NCI-H345 (cell line): ENCODE results near the gene PHAF1.

ENCODE experiments used
- DNase-seq: peaks from one replicate; lab custom pipeline; 2025; lab: John Stamatoyannopoulos, UW

PHAF1 gene

GRCh38 chr16:67180166-67180565 lies 70.4 kb downstream of the PHAF1 start:
- DNase-seq = no peak

GRCh38 chr16:67181346-67181745 lies 71.6 kb downstream of the PHAF1 start:
- no peak for DNase-seq

- no peak for DNase-seq
Measured at GRCh38 chr16:67182288-67182687, 72.5 kb downstream of the PHAF1 start.

DNA sequence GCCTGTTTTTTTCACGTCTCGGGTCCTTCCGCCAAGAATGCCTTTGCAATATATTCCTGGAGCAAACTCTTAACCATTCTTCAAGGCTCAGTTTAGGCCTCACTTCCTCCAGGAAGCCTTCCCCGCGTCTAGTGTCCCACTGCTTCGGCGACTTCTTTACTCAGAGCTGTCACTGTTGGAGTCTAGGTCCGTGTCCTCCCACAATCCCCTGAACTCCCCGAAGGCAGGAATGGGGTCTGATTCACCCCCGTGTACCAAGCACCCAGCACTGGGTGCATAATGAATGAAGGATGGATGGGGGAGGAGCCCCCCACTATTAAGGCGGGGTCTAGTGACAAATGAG lies 73.5 kb downstream of the PHAF1 start:
- no peak for DNase-seq

DNA sequence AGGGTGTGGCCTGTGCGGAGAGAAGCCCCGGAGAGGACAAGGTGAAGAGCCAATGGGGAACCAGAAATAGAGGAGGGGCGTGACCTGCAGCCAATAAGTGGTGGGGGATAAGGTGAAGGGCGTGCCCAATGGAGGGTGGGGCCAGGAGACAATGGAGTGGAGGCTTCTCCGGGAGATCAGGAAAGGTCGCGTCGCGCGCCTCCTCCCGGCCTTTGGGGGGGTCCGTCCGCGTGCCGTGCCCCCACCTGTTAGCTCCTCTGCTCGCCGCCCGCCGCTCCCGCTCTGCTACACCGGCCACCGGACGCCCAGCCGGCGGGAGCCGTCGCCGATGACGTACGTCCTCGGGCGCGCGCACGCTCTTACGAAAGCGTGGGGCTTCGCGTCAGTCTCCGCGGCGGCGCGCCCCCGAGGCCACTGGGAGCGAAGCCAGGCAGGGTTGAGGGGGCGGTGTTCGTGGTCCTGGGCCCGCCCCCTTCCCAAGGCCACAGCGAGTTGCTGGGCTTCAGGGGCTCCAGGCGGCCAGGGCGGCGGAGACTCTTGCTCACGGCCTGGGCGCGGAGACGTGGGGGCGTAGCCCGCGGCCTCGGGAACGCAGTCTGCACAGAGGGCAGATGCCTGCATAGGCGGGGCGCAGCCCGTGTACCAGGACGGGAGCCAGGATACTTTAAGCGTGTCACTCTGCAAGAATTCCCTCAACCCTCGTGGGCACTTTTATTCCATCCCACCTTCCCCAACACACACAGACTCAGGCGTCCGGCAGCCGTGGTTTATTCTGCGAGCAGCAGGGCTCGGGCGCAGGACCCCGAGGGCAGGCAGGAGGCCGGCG lies 74.1 kb downstream of the PHAF1 start, which contains the start of gene MATCAP1:
MATCAP1 (minus strand) TSS at position 337 of the 826 bp plus-strand sequence. CDS start 3,353 bp downstream, outside the sequence.
- peak; percentile 94 for DNase-seq

- DNase-seq = peak; percentile 59
Measured at GRCh38 chr16:67184453-67184994, 74.8 kb downstream of the PHAF1 start.

DNA sequence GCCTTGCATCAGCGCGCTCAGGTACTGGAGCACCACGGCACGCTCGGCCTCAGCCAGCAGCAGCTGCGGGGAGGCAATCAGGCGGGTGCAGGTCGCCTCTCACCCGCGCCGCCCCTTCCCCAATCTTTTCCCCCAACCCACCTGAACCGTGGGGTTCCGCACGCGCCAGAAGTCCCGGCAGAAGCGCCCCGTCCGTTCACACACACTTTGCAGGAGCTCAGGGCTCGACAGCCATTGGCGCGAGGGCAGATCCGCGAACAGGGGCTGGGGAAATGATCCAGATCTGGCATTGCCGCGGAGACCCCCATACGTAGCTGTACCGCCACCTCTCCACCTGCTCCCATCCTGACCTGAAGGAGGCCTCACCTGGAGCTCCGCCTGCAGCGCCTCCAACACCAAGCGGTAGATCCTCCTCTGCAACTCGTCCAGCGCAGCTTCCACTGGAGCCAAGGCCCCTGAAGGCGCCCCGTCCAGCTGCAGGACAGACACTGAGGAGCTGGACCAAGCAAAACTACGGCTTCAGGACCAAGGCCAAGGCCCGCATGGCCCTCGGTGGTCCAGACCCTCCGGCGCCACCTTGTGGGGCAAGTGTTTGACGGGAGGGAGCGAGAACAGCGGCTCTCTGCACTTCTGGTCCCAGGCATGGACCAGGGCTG lies 75.4 kb downstream of the PHAF1 start:
- peak; percentile 55 for DNase-seq

DNA sequence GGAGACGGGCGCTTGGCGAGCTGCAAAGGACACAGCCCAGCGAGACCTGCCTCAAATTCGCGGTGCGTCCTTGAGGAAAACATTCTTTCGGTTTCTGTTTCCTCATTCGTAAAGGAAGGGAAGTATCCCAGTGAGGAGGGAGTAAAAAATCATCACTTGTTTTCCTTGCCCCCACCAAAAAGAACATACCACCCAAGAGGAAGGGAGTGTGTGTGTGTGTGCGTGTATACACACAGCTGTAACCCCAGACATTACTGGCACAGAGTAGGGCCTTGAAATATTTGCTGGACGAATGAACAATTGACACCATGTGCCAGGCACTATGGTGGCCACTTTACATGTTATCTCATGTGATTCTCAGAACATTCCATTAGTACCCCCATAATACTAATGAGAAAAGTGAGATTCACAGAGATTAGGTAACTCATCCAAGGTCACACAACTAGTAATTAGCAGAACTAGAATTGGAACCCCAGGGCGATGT lies 76.0 kb downstream of the PHAF1 start:
- DNase-seq = no peak

- no peak for DNase-seq
Measured at GRCh38 chr16:67186550-67186950, 76.8 kb downstream of the PHAF1 start.

DNA sequence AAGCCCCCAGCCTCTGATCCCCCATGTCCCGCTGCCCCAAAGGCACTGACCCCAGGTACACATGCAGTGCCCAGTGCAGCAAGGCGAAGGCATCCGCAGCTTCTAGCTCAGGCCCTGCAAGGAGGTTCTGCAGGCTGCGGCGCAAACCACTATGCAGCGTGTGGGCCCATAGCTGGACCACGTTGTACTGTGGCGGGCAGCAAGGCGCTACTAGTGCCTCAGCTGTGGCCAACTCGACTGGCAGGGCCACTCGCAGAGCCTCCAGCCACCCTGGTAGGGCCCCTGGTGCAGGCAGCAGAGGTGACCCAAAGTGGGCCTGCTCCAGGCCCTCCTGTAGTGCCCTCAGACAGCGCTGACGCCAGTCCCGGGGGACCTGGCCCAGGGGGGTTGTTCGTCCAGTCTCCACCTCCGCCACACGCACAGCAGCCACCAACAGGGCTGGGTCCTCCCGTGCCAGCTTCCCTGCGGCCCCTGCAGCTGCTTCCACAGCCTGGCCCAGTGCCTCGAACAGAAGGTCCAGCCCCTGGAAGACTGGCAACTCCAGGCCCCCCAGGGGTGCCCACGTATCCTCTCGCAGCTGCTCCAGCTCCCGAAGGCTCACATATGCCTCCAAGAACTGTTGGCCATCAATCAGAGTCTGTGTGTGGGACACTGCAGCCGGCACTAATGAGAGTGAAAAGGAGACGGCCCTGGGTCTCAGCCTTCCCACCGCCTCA lies 77.6 kb downstream of the PHAF1 start:
- no peak for DNase-seq

DNA sequence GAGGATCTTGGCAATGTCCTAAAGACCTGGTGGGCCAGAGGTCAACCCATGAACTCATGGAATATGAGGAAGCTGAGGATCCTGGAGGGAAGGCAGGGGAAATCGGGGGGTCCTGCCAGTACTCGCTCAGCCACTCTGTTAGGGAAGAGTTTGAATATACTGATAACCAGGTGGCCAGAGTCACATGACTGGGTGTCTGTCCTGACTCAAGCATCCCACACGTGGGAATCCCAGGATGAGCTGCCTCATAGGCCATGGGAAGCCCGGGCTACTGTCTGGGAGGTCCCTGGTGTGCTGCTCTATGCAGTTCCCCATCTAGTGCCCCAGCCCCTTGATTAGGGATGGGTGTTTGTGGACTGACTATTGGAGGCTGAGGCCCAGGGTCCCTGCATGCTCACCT lies 78.6 kb downstream of the PHAF1 start:
- DNase-seq = no peak

DNA sequence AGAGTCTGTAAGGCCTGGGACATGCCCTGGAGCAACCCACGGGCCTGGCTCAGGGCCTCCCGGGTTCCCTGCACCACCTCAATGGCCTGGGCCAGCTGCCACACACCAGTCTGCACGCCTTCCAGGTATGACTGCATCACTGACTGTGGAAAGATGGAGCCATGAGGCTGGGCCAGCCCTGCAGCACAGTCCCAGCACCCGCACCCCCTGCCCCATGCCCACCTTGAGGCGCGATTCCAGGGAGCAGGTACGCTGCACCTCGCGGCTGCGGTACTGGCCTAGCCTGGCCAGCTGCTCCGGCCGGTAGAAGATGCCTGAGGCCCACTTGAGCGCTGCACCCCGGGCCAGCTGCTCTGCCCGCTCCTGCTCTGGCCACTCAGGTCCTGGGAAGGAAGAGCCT lies 79.1 kb downstream of the PHAF1 start:
- no peak for DNase-seq

GRCh38 chr16:67190041-67190440 lies 80.3 kb downstream of the PHAF1 start, which contains the start of gene EXOC3L1:
Gene EXOC3L1 (minus strand): TSS chr16:67190136. CDS start chr16:67189676, 460 bp downstream.
- DNase-seq = no peak

GRCh38 chr16:67190448-67191399 lies 81.0 kb downstream of the PHAF1 start:
- no peak for DNase-seq

DNA sequence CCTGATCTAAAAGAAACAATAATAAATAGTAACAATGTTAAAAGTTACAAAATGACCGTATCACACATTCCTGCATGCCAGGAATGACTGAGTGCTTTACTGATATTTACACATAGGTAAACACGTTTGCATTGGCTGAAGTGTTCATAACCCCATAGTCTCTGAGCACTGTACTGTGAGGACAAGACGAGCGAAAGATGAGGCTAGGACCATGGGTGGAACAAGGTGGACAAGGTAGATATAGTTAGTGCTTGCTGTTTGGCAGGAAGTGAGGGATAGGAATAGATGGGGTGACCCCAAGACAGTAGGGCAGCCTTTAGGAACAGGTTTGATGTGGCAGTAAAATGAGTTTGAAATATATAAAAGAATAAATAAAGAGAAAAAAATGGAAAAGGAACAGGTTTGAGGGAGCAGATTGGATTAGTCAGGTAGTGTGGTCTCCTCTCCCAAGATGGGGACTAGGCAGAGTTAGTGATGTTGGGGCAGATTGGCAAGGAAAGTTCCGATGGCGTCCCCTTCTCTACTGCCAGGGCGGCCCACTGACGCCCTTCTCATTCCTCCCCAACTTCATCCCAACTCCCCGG lies 81.8 kb downstream of the PHAF1 start:
- no peak for DNase-seq

GRCh38 chr16:67191995-67192681 lies 82.4 kb downstream of the PHAF1 start, which contains the start of gene E2F4:
Gene E2F4 (plus strand): TSS chr16:67192155. CDS start chr16:67192228, 73 bp downstream.
- DNase-seq = peak; percentile 83

GRCh38 chr16:67192781-67193361 lies 83.1 kb downstream of the PHAF1 start:
- DNase-seq = no peak

- no peak for DNase-seq
Measured at GRCh38 chr16:67193536-67193935, 83.8 kb downstream of the PHAF1 start.

- DNase-seq = no peak
Measured at GRCh38 chr16:67194260-67194659, 84.5 kb downstream of the PHAF1 start.

- no peak for DNase-seq
Measured at GRCh38 chr16:67195676-67196075, 85.9 kb downstream of the PHAF1 start.
